Measurements from ENCODE around the gene GABARAPL1.
"Not testable (repeated sequence)": the region's sequence is repeated elsewhere in the genome, so short reads cannot be mapped to it uniquely, and the experiment has no call there.

Gene GABARAPL1

GRCh38 chr12:10212739-10213131 is at the start of gene GABARAPL1:
Gene GABARAPL1, plus strand, starts transcription at chr12:10212877. Its CDS starts 253 bp downstream, at chr12:10213130.
- in situ Hi-C loops (cut with MboI; ENCODE audit: low sequenced_read_pairs), result no loop called here

- in situ Hi-C loops (cut with MboI; ENCODE audit: low sequenced_read_pairs), result no loop called here
Observed at GRCh38 chr12:10163084-10163483, 49.6 kb upstream of the GABARAPL1 start.

- in situ Hi-C loops (cut with MboI; ENCODE audit: low sequenced_read_pairs), result no loop called here
Observed at GRCh38 chr12:10165421-10165820, 47.3 kb upstream of the GABARAPL1 start.

GRCh38 chr12:10167599-10167998 is 45.1 kb upstream of the GABARAPL1 start:
- in situ Hi-C loops (cut with MboI; ENCODE audit: low sequenced_read_pairs), result no loop called here

GRCh38 chr12:10169104-10169503 is 43.6 kb upstream of the GABARAPL1 start:
- in situ Hi-C loops (cut with MboI; ENCODE audit: low sequenced_read_pairs), result no loop called here

- in situ Hi-C loops (cut with MboI; ENCODE audit: low sequenced_read_pairs), result no loop called here
Observed at GRCh38 chr12:10170216-10170615, 42.5 kb upstream of the GABARAPL1 start.

GRCh38 chr12:10171973-10172728 is 40.5 kb upstream of the GABARAPL1 start, which contains the start of gene OLR1:
Gene OLR1, minus strand, starts transcription at chr12:10172132. Its CDS starts 55 bp downstream, at chr12:10172077.
- in situ Hi-C loops (cut with MboI; ENCODE audit: low sequenced_read_pairs), result no loop called here

GRCh38 chr12:10174986-10175614 is 37.6 kb upstream of the GABARAPL1 start:
- in situ Hi-C loops (cut with MboI; ENCODE audit: low sequenced_read_pairs), result no loop called here

- in situ Hi-C loops (cut with MboI; ENCODE audit: low sequenced_read_pairs), result no loop called here
Observed at GRCh38 chr12:10175846-10176636, 36.6 kb upstream of the GABARAPL1 start.

GRCh38 chr12:10178821-10179220 is 33.9 kb upstream of the GABARAPL1 start, which contains the start of gene TMEM52B:
Gene TMEM52B, plus strand, starts transcription at chr12:10179032. Its CDS starts 543 bp downstream, at chr12:10179575.
- in situ Hi-C loops (cut with MboI; ENCODE audit: low sequenced_read_pairs), result no loop called here

- in situ Hi-C loops (cut with MboI; ENCODE audit: low sequenced_read_pairs), result no loop called here
Observed at GRCh38 chr12:10179776-10180181, 32.9 kb upstream of the GABARAPL1 start.

- in situ Hi-C loops (cut with MboI; ENCODE audit: low sequenced_read_pairs), result no loop called here
Observed at GRCh38 chr12:10182354-10183049, 30.2 kb upstream of the GABARAPL1 start.

- in situ Hi-C loops (cut with MboI; ENCODE audit: low sequenced_read_pairs), result no loop called here
Observed at GRCh38 chr12:10184261-10184843, 28.3 kb upstream of the GABARAPL1 start.

GRCh38 chr12:10186299-10186698 is 26.4 kb upstream of the GABARAPL1 start:
- in situ Hi-C loops (cut with MboI; ENCODE audit: low sequenced_read_pairs), result no loop called here

GRCh38 chr12:10186958-10187357 is 25.7 kb upstream of the GABARAPL1 start:
- in situ Hi-C loops (cut with MboI; ENCODE audit: low sequenced_read_pairs), result not testable (repeated sequence)

- in situ Hi-C loops (cut with MboI; ENCODE audit: low sequenced_read_pairs), result no loop called here
Observed at GRCh38 chr12:10189653-10190052, 23.0 kb upstream of the GABARAPL1 start.

- in situ Hi-C loops (cut with MboI; ENCODE audit: low sequenced_read_pairs), result no loop called here
Observed at GRCh38 chr12:10190558-10191388, 21.9 kb upstream of the GABARAPL1 start.

GRCh38 chr12:10191865-10192264 is 20.8 kb upstream of the GABARAPL1 start:
- in situ Hi-C loops (cut with MboI; ENCODE audit: low sequenced_read_pairs), result no loop called here

- in situ Hi-C loops (cut with MboI; ENCODE audit: low sequenced_read_pairs), result no loop called here
Observed at GRCh38 chr12:10194160-10194670, 18.5 kb upstream of the GABARAPL1 start.
